HEK293 (cell line): ENCODE measurements around the gene METTL26.

Experiments used
- SP2 ChIP-seq: fragments of 450-650 bp; formaldehyde crosslinking; IDR thresholded peaks from 2 replicates; pipeline ENCODE4 v1.5.1; 2016; ENCODE audit warnings: missing biosample characterization, missing genetic modification characterization
- ZNF274 ChIP-seq, 2 experiments: fragments of 200-500 bp in 1 of 2; fragments of 450-650 bp in 1 of 2; sonication (Bioruptor generic) in 1 of 2; formaldehyde crosslinking in 1 of 2; IDR thresholded peaks; 2 replicates each; pipeline versions ENCODE4 v1.5.1 to v1.6.1; 2014 to 2016; ENCODE audit warnings: borderline replicate concordance in 1 of 2, inconsistent platforms in 1 of 2, low read length in 1 of 2, missing biosample characterization in 1 of 2, missing genetic modification characterization in 1 of 2
- ZNF292 ChIP-seq: fragments of 450-650 bp; formaldehyde crosslinking; IDR thresholded peaks from 2 replicates; pipeline ENCODE4 v1.5.1; 2016; ENCODE audit warnings: low read depth, missing biosample characterization, missing genetic modification characterization, borderline replicate concordance
- ZNF354C ChIP-seq: fragments of 450-650 bp; formaldehyde crosslinking; IDR thresholded peaks from 2 replicates; pipeline ENCODE4 v1.5.1; 2016; ENCODE audit warnings: missing biosample characterization, missing genetic modification characterization, low read depth, borderline replicate concordance
- ZNF521 ChIP-seq: fragments of 450-650 bp; formaldehyde crosslinking; IDR thresholded peaks from 2 replicates; pipeline ENCODE4 v1.5.1; 2017; ENCODE audit warnings: missing biosample characterization, mild to moderate bottlenecking, missing genetic modification characterization
- ZNF549 ChIP-seq: fragments of 450-650 bp; IDR thresholded peaks from 2 replicates; pipeline ENCODE4 v1.5.1; 2018; ENCODE audit warnings: missing biosample characterization, missing genetic modification characterization, mild to moderate bottlenecking, inconsistent platforms, moderate library complexity
- ZNF660 ChIP-seq: fragments of 450-650 bp; IDR thresholded peaks from 2 replicates; pipeline ENCODE4 v1.5.1; 2018; ENCODE audit warnings: missing biosample characterization, mild to moderate bottlenecking, missing genetic modification characterization
- TF ChIP-seq, protein P1 (sequence below): fragments of 450-650 bp; formaldehyde crosslinking; IDR thresholded peaks from 2 replicates; pipeline ENCODE4 v1.5.1; 2016; ENCODE audit warnings: missing biosample characterization, missing genetic modification characterization
- TF ChIP-seq, protein P2 (sequence below): fragments of 450-650 bp; formaldehyde crosslinking; IDR thresholded peaks from 2 replicates; pipeline ENCODE4 v1.5.1; 2016; ENCODE audit warnings: missing biosample characterization, missing genetic modification characterization
- TF ChIP-seq, protein P3 (sequence below): fragments of 450-650 bp; formaldehyde crosslinking; IDR thresholded peaks from 2 replicates; pipeline ENCODE4 v1.5.1; 2017; ENCODE audit warnings: missing biosample characterization, mild to moderate bottlenecking, missing genetic modification characterization, moderate library complexity

DNA sequence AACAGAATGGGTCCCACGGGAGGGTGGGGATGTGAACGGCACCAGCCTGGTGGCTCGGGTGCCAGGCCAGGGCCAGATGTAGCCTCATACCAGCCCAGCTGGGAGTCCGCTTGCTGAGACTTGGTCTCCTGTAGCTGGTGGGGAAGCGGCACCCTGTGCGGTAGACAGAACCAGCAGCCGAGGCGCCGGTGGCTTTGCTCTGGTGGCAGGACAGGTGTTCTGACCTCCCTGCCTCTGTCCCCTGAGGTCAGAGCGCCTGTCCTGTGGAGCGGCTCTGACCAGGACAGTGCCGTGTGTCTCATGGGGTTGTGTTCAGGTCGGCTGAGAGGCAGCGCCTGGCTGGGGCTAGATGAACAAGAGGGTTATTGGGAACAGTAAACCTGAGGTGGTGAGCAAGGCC, 26.1 kb downstream of the METTL26 start:
- TF ChIP-seq ZNF292 (tag by site-specific recombination) = no peak
- TF ChIP-seq, protein P1, sequence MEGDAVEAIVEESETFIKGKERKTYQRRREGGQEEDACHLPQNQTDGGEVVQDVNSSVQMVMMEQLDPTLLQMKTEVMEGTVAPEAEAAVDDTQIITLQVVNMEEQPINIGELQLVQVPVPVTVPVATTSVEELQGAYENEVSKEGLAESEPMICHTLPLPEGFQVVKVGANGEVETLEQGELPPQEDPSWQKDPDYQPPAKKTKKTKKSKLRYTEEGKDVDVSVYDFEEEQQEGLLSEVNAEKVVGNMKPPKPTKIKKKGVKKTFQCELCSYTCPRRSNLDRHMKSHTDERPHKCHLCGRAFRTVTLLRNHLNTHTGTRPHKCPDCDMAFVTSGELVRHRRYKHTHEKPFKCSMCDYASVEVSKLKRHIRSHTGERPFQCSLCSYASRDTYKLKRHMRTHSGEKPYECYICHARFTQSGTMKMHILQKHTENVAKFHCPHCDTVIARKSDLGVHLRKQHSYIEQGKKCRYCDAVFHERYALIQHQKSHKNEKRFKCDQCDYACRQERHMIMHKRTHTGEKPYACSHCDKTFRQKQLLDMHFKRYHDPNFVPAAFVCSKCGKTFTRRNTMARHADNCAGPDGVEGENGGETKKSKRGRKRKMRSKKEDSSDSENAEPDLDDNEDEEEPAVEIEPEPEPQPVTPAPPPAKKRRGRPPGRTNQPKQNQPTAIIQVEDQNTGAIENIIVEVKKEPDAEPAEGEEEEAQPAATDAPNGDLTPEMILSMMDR (tag by site-specific recombination) = no peak
- TF ChIP-seq, protein P2, sequence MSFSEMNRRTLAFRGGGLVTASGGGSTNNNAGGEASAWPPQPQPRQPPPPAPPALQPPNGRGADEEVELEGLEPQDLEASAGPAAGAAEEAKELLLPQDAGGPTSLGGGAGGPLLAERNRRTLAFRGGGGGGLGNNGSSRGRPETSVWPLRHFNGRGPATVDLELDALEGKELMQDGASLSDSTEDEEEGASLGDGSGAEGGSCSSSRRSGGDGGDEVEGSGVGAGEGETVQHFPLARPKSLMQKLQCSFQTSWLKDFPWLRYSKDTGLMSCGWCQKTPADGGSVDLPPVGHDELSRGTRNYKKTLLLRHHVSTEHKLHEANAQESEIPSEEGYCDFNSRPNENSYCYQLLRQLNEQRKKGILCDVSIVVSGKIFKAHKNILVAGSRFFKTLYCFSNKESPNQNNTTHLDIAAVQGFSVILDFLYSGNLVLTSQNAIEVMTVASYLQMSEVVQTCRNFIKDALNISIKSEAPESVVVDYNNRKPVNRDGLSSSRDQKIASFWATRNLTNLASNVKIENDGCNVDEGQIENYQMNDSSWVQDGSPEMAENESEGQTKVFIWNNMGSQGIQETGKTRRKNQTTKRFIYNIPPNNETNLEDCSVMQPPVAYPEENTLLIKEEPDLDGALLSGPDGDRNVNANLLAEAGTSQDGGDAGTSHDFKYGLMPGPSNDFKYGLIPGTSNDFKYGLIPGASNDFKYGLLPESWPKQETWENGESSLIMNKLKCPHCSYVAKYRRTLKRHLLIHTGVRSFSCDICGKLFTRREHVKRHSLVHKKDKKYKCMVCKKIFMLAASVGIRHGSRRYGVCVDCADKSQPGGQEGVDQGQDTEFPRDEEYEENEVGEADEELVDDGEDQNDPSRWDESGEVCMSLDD (tag by site-specific recombination) = no peak
- no peak for TF ChIP-seq ZNF274 (IDR thresholded peaks at IDR 0.05; ENCODE audit: low read length)
- TF ChIP-seq ZNF274 (tag by site-specific recombination; IDR thresholded peaks at IDR 0.05; ENCODE audit: borderline replicate concordance) = no peak
- TF ChIP-seq SP2 (tag by site-specific recombination) = no peak
- TF ChIP-seq ZNF521 (tag by site-specific recombination) = no peak
- no peak for TF ChIP-seq ZNF549
- TF ChIP-seq, protein P3, sequence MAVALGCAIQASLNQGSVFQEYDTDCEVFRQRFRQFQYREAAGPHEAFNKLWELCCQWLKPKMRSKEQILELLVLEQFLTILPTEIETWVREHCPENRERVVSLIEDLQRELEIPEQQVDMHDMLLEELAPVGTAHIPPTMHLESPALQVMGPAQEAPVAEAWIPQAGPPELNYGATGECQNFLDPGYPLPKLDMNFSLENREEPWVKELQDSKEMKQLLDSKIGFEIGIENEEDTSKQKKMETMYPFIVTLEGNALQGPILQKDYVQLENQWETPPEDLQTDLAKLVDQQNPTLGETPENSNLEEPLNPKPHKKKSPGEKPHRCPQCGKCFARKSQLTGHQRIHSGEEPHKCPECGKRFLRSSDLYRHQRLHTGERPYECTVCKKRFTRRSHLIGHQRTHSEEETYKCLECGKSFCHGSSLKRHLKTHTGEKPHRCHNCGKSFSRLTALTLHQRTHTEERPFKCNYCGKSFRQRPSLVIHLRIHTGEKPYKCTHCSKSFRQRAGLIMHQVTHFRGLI (tag by site-specific recombination) = no peak
- TF ChIP-seq ZNF660 (tag by site-specific recombination) = no peak
- TF ChIP-seq ZNF354C (tag by site-specific recombination) = no peak
